Bronchial smooth muscle cell (primary cell): ENCODE data around the gene SGPP1. TPM values are rescaled to one million over a fixed set of nuclear protein-coding genes. Genes with fewer than 3 reads are reported as not detected.

ENCODE experiments used
- total RNA-seq: library from RNA; depleted of rRNA; stranded (reverse); fragments of >200 nt; gene quantifications from 2 replicates; pipeline ENCODE4 v1.2.1, GENCODE V29; 2014

Gene SGPP1, protein sequence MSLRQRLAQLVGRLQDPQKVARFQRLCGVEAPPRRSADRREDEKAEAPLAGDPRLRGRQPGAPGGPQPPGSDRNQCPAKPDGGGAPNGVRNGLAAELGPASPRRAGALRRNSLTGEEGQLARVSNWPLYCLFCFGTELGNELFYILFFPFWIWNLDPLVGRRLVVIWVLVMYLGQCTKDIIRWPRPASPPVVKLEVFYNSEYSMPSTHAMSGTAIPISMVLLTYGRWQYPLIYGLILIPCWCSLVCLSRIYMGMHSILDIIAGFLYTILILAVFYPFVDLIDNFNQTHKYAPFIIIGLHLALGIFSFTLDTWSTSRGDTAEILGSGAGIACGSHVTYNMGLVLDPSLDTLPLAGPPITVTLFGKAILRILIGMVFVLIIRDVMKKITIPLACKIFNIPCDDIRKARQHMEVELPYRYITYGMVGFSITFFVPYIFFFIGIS
- total RNA-seq = 16.0 and 18.6 TPM in 2 replicates

DNA sequence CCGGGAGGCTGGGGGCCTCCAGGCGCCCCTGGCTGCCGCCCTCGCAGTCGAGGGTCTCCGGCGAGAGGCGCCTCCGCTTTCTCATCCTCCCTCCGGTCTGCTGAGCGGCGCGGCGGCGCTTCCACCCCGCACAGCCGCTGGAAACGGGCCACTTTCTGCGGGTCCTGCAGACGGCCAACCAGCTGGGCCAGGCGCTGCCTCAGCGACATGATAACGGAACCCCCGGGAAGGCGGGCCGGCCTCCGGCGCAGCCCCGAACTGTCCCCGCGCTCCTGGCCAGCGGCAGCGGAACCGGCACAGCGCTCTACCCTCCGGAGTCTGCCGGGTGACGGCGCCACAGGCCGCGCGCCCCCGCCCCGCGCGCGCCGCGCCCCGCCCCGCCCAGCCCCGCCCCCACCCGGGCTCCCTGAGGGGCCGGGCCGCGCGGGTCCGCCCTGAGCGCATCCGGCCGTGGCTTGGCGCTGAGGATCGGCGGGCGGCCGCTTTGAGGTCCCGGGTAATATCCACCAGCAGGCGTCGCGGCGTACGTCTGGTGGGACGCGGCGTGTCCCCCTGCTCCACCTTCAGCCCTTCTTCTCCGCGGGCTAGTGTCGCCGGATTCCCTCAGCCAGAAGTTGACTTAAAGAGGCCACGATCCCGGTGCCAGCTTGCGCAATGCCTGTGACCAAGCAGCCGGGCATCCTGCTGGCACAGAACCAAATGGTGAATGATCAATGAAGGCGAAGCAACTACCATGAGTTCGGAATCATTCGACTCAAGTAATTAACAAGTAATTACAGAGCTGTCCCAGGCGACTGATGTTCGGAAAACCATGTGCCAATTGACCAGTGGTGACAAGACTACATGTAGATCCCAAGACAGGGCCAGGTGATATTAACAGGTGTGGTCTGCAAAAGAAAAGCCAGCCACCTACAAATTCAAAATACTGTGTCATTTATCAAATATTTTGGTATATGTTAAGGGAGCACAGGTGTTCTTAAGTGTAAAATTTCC lies at the start of gene SGPP1:
TSS of gene SGPP1 (minus strand) at position 330 of the 993 bp plus-strand sequence. CDS start at position 209, 121 bp downstream.

DNA sequence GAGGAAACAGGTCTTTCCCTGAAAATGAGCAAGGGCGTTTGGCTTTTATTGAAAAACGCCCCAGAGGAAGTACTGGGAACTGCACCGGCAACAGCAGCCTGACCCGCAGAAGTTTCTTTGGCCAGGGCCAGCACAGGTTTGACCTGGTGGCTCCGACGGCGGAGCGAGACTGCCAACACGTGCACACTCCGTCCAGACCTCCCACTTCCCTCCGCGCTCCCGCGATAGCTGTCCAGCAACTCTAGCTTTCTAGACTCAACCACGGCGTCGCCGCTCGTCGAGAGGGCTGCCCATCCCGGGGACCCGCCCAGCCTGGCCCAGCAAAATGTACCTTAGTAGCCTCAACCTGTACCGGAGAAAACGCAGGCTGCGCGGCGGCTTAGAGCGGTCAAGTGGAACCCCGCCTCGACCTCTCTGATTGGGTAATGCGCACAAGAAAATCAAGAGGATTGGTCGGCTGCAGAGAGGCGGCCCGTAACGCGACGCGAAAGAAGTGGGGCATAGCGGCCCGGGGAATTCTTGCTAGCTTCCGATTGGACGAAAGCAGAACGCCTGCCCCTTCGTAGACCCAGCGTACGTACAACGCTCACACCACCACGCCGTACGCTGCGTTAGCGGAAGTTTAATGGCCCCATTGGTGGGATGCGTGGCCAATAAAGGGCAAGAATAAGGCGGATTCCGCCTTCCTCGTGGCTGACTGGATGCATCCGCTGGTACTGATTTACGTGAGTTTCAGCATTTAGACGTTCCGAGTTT lies 86.2 kb downstream of the SGPP1 start, which contains the start of gene WDR89:
TSS of gene WDR89 (minus strand) at position 399 of the 756 bp plus-strand sequence. CDS start 41,929 bp downstream, outside the sequence.

Other genes starting within 250 kb of the SGPP1 start
- gene PPP2R5E, start 184.7 kb downstream of the SGPP1 start, total RNA-seq = 7.4 and 9.3 TPM in 2 replicates
- 6.6 and 12.4 TPM in 2 replicates for gene WDR89, start 86.2 kb downstream of the SGPP1 start, total RNA-seq
- gene SYNE2, start 124.9 kb upstream of the SGPP1 start, total RNA-seq = 6.1 and 12.3 TPM in 2 replicates